Measurements from ENCODE around the gene SELENOW.
"Not testable (repeated sequence)": the region's sequence is repeated elsewhere in the genome, so short reads cannot be mapped to it uniquely, and the experiment has no call there.

The SELENOW gene

DNA sequence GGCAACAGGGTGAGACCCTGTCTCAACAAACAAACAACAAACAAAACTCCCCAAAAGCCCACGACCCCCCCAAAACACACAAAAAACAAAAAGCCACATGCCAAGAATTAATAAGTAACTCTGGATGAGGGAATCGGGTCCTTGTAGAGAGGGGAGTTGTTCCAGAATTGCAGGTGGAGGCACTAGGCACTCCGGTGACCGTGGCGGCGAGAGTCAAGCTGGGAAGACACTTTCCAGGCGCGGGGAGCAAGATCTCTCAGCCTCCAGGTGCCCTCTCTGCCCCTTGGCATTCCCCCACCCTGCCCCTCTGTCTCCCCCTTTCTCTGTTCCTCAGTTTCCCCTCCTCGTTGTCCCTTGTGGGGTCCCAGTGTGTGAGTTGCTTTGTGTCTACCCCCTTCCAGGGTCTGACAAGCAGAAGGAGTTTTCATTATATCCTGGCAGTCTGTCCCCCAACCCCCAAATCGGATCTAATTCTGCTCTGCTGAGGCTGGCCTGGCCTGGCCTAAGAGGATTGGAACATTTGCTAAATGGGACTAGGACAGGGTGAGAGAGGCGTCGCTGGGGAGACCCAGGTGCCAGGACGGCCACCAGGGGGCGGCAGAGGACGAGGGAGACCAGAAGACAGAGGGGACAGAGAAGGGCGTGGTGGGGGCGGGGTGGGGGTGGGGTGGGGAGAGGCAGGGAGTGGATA lies 34.9 kb downstream of the SELENOW start:
- no peak overlapping the region for H3K27ac ChIP-seq
- H3K79me2 ChIP-seq: no peaks in the 10 kb centered on the region
- H2AFZ ChIP-seq: no peak overlapping the region
- no peak overlapping the region for H3K9ac ChIP-seq
- H3K9me3 ChIP-seq (ENCODE audit: control insufficient read depth, low read length): no peaks in the 10 kb centered on the region
- H3K27me3 ChIP-seq (ENCODE audit: control insufficient read depth, insufficient read depth, low read length): no peaks in the 10 kb centered on the region
- H3K4me2 ChIP-seq (ENCODE audit: low read length): no peak overlapping the region
- TF ChIP-seq, protein P1, sequence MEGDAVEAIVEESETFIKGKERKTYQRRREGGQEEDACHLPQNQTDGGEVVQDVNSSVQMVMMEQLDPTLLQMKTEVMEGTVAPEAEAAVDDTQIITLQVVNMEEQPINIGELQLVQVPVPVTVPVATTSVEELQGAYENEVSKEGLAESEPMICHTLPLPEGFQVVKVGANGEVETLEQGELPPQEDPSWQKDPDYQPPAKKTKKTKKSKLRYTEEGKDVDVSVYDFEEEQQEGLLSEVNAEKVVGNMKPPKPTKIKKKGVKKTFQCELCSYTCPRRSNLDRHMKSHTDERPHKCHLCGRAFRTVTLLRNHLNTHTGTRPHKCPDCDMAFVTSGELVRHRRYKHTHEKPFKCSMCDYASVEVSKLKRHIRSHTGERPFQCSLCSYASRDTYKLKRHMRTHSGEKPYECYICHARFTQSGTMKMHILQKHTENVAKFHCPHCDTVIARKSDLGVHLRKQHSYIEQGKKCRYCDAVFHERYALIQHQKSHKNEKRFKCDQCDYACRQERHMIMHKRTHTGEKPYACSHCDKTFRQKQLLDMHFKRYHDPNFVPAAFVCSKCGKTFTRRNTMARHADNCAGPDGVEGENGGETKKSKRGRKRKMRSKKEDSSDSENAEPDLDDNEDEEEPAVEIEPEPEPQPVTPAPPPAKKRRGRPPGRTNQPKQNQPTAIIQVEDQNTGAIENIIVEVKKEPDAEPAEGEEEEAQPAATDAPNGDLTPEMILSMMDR (IDR thresholded peaks at IDR 0.05): peak; percentile 28
- no peaks in the 10 kb centered on the region for H3K36me3 ChIP-seq (ENCODE audit: control insufficient read depth, insufficient read depth, low read length)
- no peak overlapping the region for H3K4me3 ChIP-seq (ENCODE audit: low read depth, low read length)
- no peaks in the 10 kb centered on the region for H3K4me1 ChIP-seq

DNA sequence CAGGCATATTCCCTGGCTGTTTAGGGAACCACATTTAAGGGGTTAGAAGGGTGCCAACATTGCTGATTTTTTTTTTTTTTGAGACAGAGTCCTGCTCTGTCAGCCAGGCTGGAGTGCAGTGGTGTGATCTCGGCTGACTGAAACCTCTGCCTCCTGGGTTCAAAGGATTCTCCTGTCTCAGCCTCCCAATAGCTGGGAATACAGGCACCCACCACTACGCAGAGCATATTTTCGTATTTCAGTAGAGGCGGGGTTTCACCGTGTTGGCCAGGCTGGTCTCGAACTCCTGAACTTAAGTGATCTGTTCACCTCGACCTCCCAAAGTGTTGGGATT lies 35.5 kb downstream of the SELENOW start:
- Histone ChIP-seq H3K79me2 (no peaks in the 10 kb centered on the region), H3K4me3 (ENCODE audit: low read depth, low read length) (no peak overlapping the region), H3K9ac (no peak overlapping the region), H3K27ac (no peak overlapping the region), H3K4me1 (no peaks in the 10 kb centered on the region), H2AFZ (no peak overlapping the region), H3K4me2 (ENCODE audit: low read length) (no peak overlapping the region), H3K9me3 (ENCODE audit: control insufficient read depth, low read length) (no peaks in the 10 kb centered on the region), H3K36me3 (ENCODE audit: control insufficient read depth, insufficient read depth, low read length) (no peaks in the 10 kb centered on the region), H3K27me3 (ENCODE audit: control insufficient read depth, insufficient read depth, low read length) (no peaks in the 10 kb centered on the region)
- TF ChIP-seq, protein P1 (IDR thresholded peaks at IDR 0.05): no peak

DNA sequence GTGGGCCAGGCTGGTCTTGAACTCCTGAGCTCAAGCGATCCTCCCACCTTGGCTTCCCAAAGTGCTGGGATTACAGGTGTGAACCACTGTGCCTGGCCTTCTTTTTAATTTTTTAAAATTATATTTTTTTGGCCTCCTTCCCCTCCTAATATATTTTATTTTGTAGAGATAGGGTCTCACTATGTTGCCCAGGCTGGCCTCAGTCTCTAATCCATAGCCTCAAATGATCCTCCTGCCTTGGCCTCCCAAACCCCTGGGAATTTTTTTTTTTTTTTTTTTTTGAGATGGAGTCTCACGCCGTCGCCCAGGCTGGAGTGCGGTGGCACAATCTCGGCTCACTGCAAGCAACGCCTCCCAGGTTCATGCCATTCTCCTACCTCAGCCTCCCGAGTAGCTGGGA lies 37.8 kb downstream of the SELENOW start:
- not testable (repeated sequence) for H3K4me3 ChIP-seq (ENCODE audit: low read depth, low read length); H3K27ac ChIP-seq; H2AFZ ChIP-seq; H3K79me2 ChIP-seq; H3K4me1 ChIP-seq; H3K27me3 ChIP-seq (ENCODE audit: control insufficient read depth, insufficient read depth, low read length); H3K9me3 ChIP-seq (ENCODE audit: control insufficient read depth, low read length); H3K36me3 ChIP-seq (ENCODE audit: control insufficient read depth, insufficient read depth, low read length); H3K4me2 ChIP-seq (ENCODE audit: low read length); H3K9ac ChIP-seq

DNA sequence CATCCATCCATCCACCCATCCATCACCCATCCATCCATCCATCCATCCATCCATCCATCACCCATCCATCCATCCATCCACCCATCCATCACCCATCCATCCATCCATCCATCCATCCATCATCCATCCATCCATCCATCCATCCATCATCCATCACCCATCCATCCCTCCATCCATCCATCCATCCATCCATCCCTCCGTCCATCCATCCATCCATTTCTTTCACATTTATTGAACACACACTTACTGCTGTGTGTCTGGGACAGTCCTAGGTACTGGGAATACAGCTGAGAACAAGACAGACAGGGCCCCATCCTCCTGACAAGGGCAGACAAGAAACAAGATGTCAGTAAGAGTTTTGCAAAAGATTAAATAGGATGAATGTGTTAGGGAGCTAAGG lies 39.7 kb downstream of the SELENOW start:
- H3K27ac ChIP-seq; H3K36me3 ChIP-seq (ENCODE audit: control insufficient read depth, insufficient read depth, low read length); H3K9me3 ChIP-seq (ENCODE audit: control insufficient read depth, low read length); H3K79me2 ChIP-seq; H3K4me1 ChIP-seq; H3K9ac ChIP-seq; H3K4me3 ChIP-seq (ENCODE audit: low read depth, low read length); H3K27me3 ChIP-seq (ENCODE audit: control insufficient read depth, insufficient read depth, low read length); H2AFZ ChIP-seq; H3K4me2 ChIP-seq (ENCODE audit: low read length): not testable (repeated sequence)

DNA sequence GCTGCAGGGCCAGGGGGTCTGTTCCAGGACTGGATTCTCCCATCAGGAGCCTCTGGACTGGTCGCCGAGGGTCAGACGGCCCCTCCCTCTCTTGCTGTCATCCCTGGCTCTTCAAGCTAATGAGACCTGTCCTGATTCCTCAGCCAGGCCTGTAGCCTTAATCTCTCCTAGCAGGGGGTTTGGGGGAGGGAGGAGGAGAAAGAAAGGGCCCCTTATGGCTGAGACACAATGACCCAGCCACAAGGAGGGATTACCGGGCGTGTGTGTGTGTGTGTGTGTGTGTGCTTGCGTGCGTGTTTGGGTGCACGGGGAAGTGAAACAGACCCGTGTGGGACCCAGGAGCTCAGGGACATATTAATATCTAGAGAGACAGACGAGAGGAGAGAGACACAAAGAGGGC lies 41.4 kb downstream of the SELENOW start:
- Histone ChIP-seq H3K9me3 (ENCODE audit: control insufficient read depth, low read length) (no peaks in the 10 kb centered on the region), H3K79me2 (no peaks in the 10 kb centered on the region), H3K9ac (no peak overlapping the region), H3K27me3 (ENCODE audit: control insufficient read depth, insufficient read depth, low read length) (no peaks in the 10 kb centered on the region), H3K27ac (no peak overlapping the region), H3K4me1 (no peaks in the 10 kb centered on the region), H3K36me3 (ENCODE audit: control insufficient read depth, insufficient read depth, low read length) (no peaks in the 10 kb centered on the region), H3K4me2 (ENCODE audit: low read length) (no peak overlapping the region), H3K4me3 (ENCODE audit: low read depth, low read length) (no peak overlapping the region), H2AFZ (no peak overlapping the region)
- TF ChIP-seq, protein P1 (IDR thresholded peaks at IDR 0.05): no peak

DNA sequence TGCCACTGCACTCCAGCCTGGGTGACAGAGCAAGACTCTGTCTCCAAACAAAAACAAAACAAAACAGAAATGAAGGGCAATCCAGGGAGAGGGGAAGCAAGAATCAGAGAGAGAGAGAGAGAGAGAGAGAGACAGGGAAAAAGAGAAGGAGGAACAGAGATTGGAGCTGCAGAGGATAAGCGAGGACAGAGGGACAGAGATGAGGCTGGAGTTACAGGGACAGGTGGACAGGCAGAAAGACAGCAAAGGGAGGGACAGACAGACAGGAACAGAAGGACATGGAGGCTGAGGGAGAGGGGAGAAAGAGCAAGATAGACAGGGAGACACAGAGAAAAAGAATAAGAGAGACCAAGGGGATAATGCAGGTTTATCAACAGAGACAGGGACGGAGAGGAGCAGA lies 41.9 kb downstream of the SELENOW start:
- Histone ChIP-seq H3K4me3 (ENCODE audit: low read depth, low read length) (no peak overlapping the region), H3K4me2 (ENCODE audit: low read length) (no peak overlapping the region)

More for the DNA sequence above, 41.9 kb downstream of the SELENOW start:
- no peaks in the 10 kb centered on the region for H3K27me3 ChIP-seq (ENCODE audit: control insufficient read depth, insufficient read depth, low read length)
- H3K27ac ChIP-seq: no peak overlapping the region
- no peaks in the 10 kb centered on the region for H3K9me3 ChIP-seq (ENCODE audit: control insufficient read depth, low read length)
- no peaks in the 10 kb centered on the region for H3K36me3 ChIP-seq (ENCODE audit: control insufficient read depth, insufficient read depth, low read length)
- H2AFZ ChIP-seq: no peak overlapping the region
- no peak overlapping the region for H3K9ac ChIP-seq
- TF ChIP-seq, protein P1 (IDR thresholded peaks at IDR 0.05): no peak
- H3K4me1 ChIP-seq: no peaks in the 10 kb centered on the region
- H3K79me2 ChIP-seq: no peaks in the 10 kb centered on the region

All from parathyroid adenoma (tissue), 2 donors.